Fibroblast of skin of back (primary cell): ENCODE results near the gene PARN.

Source experiments
- DNase-seq: peaks from one replicate; pipeline ENCODE4 v3.0.0-alpha.2; 2013

PARN gene

GRCh38 chr16:14395710-14396304 lies 234.3 kb downstream of the PARN start:
- DNase-seq: peak; percentile 75

- no peak for DNase-seq
These were observed 235.2 kb downstream of the PARN start for GRCh38 chr16:14394834-14395233.

- DNase-seq: no peak
These were observed 237.1 kb downstream of the PARN start for GRCh38 chr16:14392960-14393359.

DNA sequence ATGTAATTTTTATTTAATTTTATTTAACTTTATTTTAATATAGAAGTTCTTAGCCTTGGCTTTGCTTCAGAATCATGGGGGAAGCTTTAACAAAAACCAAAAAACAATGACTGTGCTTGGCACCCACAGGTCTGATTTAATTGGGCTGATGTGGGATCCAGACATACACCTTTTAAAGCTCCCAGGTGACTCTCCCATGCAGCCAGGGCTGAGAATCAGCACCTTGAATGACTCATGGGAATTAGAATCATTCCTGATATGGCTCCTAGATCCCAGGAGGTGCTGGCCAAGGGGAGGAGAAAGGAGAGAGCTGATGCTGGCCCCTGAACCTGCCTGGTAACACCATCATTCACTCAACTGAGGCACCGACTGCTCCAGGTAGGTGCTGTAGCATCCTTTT lies 240.7 kb downstream of the PARN start:
- DNase-seq: no peak

DNA sequence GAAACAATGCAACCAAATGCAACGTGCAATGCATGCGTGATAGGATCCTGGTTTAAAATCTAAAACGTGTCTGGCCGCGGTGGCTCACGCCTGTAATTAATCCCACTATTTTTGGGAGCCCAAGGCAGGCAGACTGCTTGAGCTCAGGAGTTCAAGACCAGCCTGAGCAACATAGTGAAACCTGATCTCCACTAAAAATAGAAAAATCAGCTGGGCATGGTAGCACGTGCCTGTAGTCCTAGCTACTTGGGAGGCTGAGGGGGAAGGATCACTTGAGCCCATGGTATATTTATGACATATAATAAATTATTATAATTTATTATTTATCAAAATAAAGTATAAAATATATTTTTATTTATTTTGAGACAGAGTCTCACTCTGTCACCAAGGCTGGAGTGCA lies 241.8 kb downstream of the PARN start:
- DNase-seq: no peak

DNA sequence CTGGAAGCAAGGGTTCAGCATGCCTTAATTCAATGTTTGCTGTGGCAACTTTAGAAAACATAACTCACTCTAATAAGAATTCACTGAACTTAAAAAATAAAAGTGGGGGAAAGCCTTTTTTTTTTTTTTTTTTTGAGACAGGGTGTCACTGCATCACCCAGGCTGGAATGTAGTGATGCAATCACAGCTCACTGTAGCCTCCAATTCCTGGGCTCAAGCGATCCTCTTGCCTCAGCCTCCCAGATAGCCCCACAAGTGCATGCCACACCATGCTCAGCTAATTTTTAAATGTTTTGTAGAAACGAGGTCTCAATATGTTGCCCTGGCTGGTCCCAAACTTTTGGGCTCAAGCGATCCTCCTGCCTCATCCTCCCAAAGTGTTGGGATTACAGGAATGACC lies 243.9 kb downstream of the PARN start:
- no peak for DNase-seq
